GM21381 (cell line): ENCODE measurements around the gene GHR.

ENCODE experiments used
- ATAC-seq: cut with Tn5 transposase; IDR thresholded peaks from one replicate; pipeline ENCODE4 v1.9.1; 2021; ENCODE audit warnings: mild to moderate bottlenecking, moderate library complexity; ENCODE audit not compliant: unreplicated experiment

Gene GHR

DNA sequence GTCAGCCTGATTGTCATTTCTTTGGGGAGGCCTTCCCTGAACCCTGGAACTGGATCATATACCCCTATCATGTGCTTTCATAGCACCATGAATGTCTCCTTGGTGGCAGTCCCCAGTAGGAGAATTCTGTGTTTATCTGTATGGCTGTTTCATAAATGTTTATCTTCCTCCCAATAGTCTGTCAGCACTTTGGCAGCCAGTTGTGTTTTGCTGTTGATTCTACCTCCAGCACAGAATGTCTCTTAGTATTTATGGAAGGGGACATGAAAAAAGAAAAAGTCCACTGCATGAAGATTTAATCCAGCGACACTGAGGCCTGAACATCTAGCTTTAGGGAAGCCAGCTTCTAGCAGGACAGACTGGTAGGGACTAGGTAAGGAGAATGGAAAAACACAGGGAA lies 38.3 kb downstream of the GHR start:
- ATAC-seq: no peak

DNA sequence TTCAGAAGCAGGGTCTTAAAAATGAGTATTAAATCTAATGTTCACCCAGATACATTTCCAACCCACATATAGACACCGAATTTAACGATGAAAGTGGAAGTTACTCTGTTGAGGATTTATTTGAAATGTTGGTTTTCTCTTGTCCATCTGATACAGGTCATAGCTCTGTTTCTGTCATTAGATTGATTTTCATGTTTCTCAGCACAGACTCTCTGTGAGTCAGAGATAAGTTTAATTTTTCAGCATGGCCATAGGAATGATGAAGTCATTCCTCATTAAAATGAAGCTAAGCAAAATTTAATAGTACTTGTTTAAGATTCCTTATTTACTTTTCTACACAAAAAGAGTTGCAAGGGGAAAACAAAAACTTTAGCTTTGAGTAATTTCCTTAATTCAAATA lies 38.8 kb downstream of the GHR start:
- ATAC-seq: no peak

DNA sequence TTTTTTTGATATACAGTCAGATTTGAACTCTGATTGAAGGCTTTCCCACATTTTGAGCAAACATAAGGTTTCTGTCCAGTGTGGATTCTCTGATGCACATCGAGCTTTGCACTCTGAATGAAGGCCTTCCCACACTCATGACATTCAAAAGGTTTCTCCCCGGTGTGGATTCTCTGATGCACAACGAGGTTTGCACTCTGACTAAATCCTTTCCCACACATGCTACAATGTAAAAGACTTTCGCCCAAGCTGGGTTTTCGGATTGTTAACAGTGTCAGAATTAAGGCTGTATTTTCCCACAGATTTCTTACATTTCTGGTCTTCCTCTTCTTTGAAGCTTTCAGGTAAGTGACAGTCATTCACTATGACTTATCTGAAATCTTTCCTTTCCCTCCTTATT lies 44.3 kb downstream of the GHR start:
- ATAC-seq: no peak

DNA sequence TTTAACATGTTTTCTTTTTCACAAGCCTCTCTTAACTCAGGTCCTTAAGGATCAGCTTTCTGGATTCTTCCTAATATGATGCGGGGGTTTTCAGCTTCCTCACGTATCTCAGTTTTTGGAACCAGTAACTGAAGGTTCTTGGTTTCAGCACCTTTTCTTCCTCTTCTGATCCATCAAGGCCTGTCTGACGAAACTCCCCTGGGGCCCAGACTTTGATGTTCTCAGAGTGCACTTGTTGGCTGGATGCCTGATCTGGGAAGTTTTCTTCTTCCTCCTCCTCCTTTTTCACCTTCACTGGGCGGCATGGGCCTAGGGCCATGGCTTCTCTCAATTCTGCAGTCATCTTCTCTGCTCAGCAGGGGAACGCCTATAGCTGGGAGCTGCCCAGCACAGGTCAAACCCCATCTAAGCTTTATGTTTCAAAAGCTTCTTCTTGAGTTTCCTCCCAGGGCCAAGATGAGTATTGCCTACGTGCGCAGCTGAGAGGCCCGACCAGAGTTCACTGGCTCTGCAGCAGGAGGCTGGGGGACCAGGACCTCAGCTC lies 44.8 kb downstream of the GHR start:
- no peak for ATAC-seq

DNA sequence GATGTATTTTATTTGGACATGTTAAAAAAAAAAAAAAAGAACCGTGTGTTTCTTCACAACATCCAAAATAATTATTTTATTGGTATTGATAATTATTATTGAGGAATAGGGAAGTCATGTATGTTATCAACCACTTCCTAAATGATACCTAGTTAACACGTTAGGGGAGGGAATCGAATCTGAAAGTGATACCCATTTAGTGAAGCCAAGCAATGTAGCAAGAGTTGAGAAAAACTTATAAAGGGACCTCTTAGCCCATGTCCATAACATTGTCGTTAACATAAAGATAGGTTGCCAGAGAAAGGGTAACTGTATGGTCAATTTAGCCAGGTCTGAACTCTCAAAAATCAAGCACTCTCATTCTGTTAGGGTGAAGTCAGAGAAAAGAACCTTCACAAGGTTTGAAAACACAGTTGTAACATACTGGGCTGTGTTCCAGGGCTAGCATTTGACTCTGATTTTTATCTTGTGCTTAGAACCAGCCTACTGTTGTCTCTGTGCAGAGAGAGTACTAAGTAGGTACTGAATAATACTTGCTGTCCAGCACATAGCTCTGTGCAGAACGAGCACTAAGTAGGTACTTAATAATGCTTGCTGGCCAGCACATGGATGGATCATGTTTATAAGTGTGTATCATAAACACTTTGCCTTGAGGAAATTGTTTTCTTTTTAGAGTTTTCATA lies 60.4 kb downstream of the GHR start:
- ATAC-seq: peak; percentile 96

DNA sequence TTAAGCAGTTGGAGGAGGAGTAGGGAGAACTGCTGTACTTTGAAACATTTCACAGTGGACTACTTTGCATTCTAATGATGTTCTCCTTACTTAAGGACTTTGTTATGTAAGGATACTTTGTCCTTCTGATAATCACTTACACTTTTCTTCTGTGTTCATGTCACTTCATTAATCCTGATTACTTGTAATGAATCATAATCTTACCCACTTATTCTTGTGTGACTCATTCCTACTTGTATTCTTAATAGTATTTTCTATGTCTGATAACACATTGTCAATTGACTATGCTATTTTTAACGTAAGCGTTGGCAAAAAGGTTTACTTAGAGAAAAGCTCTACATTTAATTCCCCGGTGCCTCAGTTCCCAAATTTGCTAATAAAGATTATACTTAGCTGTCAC lies 63.8 kb downstream of the GHR start:
- no peak for ATAC-seq

DNA sequence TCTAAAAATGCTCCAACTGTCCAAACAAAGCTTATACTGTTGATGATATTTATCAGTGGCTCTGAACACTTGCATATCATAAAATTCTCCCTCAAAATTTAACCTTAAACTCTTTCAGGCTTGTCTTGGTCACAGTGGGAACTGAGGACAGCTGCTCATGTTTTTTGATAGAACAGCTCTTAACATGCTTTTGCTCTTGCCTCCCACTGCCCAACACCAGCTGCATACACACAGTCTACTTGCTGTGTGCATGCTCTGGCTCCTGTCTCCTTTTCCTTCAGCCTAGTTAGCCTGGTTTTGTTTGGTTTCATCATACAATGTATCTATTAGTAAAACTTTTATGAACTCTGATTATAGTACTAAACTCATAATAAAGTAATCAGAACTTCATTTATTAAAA lies 64.6 kb downstream of the GHR start:
- ATAC-seq: no peak

DNA sequence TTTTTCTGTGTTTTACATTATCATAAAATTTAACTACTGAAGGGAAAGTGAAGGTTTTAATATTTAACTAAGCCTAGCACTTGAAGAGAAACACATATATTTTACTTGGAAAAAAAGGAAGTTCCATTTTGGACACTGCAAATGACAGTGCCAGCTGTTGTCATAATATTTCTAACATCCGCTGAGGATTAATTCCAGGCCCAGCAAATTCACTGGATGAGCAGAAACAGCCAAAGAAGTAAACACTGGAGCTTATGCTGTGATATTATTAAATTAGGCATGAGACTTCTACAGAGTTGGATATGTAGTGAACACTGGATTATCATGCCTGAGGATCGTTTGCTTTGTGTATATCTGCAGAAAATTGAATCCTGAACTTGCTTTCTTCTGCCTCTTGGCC lies 67.6 kb downstream of the GHR start:
- ATAC-seq: no peak

DNA sequence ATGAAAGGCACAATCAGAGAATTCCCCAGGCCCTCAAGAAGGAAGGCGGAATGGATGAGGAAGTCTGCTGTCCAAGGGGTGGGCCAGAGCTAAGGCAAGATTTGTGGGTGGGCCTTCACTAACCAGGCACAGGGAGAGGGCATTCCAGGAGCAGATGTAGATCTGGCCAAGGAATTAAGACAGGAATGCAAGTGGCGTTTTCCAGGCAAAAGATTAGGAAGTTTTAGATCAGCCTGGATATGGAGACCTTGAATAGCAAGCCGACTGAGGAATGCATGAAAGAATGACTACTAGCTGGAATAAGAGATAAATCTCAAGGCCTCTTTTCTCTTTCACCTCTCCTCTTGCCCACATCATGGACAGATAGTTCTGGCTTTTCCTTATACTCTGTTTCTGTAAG lies 68.5 kb downstream of the GHR start:
- ATAC-seq: no peak

DNA sequence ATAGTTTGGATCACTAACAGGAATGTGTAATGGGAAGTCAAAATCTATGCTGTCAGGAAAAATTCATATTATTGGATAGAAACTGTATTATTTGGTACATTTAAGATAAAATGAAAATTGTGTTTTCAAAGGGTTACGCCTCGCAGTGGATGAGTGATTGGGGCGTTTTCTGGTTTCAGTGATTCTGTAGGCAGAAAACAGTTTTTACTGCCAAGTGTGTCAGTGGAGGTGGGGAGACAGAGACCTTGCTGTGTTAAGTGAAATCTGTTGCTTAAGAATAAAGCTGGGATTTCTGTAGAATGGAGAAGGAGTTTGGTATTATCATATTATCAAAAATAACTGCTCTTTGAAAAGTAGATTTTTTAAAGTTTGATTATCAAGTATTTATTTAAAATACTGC lies 69.7 kb downstream of the GHR start:
- no peak for ATAC-seq

DNA sequence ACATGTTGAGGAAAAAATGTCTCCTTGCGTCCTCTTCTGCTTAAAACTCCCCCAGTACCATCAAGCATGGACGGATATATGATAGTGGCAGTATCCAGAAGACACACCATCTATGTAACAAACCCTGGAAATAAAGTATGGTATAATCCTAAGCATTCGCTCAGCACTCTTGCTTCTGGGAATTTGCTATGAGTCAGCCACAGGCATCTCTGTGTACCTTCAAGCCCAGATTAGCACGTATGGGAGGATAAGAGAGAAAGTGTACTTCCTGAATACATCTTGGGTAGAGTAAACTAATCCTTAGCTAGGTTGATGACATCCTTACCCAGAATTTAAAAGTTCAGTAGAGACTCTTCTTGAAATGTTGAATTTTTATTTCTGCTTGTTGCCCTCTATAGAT lies 71.2 kb downstream of the GHR start:
- ATAC-seq: no peak

DNA sequence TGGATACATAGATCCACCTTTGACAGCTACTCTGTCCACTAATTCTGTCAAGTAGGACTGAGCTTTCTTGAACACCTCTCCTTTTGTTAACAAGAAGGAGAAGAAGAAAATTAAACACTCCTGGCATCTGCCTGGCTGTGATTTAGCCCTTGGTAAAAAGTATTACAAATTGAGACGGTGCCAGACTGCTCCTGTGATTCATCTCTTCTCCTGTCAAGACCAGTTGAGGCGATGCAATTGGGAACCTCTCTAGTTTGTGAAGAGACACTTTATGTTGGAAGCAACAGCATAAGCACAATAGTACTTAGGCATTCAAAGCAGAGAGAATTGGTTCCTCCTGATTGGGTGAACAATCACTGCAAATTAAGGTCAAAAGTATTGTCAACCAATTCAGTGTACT lies 72.7 kb downstream of the GHR start:
- no peak for ATAC-seq

DNA sequence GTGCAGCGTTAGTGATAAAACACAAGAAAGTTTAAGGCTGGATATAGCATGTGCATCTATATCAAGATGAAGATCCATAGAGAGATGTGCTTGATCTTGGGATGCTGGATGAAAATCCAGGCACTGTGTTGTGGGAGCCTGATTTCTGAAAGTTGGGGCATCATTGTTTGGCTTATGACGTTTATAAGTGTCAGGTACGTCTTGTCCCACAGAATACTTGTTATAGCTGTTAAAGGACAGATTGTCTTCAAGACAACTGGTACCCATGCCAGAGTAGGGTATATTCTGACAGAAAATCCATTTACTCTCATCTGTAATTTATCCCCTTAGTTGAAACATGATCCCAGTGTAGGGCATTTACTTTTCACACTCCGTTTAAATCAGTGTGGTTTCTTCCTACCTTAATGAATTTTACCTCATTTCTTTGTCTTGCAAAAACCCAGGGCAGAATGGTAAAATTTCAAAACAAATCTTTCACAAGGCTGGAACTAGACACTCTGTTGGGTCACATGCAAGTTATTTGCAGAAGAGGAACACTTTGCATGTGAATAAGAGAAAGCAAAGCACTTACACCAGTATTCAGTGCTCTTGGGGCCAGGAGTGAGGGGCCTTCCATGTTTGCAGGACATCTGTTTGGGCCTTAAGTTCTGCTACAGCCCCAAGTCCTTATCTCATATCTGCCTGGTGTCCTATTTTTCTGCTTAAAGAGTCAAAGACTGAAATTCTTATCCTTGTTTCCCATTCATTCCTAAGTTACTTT lies 73.3 kb downstream of the GHR start:
- ATAC-seq: no peak

DNA sequence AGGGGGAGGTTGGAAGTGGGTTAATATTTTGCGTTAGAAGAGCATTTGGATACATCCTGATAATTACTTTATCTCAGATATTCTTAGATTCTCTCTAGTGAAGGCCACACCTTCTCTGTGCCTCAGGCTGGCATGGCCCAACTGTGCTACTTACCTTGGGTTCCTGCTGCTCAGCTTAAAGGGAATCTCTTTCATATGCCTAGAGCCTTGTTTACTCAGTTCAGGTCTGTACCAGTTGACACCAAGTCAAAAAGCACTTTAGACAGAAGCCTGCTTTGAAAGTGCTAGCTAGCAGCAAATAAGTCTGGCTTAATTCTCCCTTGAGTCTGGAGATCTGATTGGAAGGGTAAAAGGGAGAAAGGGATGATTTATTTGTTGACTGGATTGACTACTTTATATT lies 74.8 kb downstream of the GHR start:
- ATAC-seq: no peak

DNA sequence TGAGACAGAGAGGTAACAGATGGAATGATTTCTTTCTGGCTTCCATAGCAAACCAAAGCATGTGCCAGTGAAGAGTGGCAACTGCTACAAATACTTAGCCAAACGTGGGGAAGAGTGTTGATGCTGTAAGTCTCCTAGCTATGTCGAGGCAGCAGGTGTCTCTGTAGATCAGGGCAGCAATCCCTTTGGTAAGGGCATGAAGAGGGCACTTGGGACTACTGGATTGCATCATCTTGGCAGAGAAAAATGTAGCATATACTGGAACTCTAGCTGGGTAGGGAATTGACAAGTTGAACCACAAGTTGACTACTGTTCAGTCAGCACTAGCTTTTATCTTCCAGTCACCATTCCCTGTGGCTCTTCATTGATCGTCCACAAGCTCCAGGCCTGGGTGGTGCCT lies 75.8 kb downstream of the GHR start:
- ATAC-seq: no peak

DNA sequence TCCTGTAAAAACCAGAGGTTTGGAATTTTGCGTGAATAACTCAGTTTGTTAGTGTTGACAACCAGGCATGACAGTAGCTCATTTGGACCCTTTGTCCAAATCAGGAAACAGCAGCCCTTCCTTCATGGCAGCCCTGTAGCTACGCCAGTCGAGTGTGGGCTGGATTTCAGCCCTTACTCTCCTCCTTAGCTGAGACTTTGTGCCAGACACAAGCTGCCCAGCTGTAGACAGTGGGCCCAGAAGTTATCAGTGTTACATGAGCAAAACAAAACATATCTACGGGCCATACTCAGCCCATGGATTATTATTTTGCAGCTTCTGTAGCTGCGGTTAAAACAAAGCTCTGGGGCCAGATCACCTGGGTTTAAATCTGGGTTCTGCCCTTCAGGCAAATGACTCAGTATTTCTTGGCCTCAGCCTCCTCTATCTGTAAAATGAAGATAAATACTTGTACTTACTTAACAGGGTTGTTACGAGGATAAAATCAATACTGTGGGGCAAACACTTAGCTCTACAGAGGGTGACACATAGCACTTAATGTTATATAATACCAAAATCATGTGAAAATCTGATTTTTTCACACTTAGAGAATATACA lies 76.9 kb downstream of the GHR start:
- no peak for ATAC-seq

DNA sequence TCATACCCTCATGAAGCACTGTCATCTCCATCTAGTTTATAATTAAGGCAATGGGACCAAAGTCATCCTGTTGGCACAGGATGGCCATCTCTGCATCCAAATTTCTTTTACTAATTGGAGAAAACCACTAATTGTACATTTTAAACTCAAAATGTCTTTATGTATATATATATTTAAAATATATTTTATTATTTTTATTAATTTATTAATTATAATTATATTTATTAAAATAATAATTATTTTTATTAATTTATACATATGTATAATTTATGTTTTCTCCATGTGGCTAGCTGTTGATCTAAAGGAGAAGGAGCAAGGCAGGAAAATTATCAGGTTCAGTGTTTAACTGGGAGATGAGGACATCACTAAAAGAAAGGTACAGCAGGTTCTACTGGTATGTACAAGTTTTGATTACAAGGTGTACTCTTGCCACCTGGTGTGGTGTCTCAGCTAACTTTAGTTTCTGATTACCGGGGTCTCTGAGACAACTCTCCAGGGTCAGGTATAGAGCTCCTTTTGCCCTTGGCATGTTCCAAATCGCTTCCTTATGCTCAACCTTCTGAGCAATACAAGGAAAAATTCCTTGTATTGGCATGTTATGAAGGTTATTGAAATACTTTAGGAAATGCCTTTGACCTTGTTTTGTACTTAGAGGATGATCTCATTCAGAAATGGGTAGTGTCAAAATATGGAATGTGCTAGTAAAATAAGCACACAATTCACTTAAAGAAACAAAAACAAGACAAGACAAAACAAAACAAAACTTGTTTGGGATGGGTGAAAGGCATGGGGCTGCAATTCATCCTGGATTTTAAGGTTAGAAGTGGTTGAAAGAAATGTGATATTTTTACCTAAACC lies 79.6 kb downstream of the GHR start:
- no peak for ATAC-seq

DNA sequence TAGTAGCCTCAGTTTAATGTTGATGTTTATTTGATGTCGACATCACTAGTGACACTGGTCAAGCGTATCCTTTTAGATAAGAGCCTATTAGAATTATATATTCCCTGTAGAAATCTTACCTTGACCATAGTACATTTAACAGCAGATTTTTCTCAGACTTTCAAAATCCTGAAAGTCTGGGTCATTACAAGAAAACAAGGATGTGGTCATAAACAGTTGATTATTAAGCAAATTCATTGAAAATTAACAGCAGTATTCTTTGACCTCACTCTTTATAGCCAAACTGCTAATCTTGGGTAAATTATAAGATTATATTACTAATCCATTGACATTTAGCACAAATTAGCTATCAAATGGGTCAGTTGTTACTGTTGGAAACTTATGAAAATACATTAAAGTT lies 83.4 kb downstream of the GHR start:
- no peak for ATAC-seq

DNA sequence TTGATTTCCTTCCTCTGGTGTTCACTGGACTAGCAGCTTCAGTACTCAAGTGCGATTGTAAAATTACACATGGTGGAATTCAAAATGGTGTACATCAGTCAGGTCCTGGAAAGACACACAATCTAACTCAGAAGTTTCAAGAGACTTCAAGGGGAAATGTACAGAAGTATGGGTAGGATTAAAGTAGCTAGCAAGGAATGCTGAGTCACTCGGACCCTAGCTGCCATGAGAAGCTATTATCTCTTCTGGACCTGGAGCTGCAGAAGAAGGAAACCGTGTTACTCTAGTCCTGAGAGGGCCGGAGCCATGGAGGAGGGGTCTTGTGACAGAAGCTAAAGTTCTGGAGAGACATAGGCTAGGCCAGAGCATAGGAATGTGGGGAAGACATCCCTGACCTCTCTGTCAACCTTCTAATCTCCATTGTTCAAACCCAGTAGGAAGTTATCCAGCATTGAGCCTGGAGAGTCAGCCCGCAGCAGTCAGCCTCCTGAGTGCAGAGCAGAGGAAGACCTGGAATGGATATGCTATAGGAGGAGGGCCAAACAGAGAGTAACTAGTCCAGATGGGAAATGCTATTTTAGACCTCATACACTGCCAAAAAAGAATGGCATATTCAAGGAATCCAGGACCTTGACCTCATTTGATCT lies 84.3 kb downstream of the GHR start:
- ATAC-seq: no peak

DNA sequence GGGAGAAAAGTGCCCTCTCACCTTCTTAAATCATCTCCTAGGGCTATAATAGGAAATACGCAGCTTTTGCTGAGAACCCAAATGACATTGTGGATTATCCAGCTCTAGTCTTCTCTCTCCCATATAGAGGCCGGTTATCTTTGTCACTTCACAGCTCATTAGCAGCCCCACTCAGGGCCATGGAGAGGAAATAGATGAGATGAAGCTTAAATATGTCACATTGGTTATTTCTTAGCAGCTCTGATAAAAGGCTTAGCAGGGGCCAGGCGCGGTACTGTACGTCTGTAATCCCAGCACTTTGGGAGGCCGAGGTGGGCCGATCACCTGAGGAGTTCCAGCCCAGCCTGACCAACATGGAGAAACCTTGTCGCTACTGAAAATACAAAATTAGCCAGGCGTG lies 90.0 kb downstream of the GHR start:
- no peak for ATAC-seq

DNA sequence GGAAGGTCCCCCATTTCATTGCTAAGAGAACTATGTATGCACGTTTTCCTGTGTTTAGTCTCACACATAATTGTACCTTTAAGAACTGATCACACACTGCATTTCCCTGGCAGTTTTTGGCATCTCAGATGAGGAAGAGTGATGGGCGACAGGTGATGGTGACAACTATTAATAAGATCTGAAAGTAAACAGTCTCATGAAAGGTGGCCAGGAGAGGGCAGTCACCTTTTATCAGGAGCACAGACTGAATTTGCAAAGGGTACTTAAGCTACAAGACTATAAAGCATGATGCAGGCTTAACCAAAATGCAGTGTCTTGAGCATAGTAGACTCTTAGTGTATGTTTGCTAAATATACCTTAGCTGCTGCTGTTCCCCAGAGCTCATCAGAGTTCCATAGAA lies 91.5 kb downstream of the GHR start:
- no peak for ATAC-seq
